Colonic mucosa (tissue), 4 donors: ENCODE data around the gene SEC16A. TPM values are rescaled to one million over a fixed set of nuclear protein-coding genes. Genes with fewer than 3 reads are reported as not detected.

Source experiments
- DNase-seq: peaks from one replicate; pipeline ENCODE4 v3.0.0-alpha.2; 2020
- H3K27ac ChIP-seq: fragments of 200-600 bp; one replicate; pipeline ENCODE4 v1.8.0; 2021
- H3K27me3 ChIP-seq: fragments of 200-600 bp; one replicate; pipeline ENCODE4 v1.8.0; 2021
- H3K36me3 ChIP-seq: fragments of 200-600 bp; one replicate; pipeline ENCODE4 v1.8.0; 2021
- H3K4me1 ChIP-seq: fragments of 200-600 bp; one replicate; pipeline ENCODE4 v1.8.0; 2021; ENCODE audit warnings: mild to moderate bottlenecking
- H3K4me3 ChIP-seq: fragments of 200-600 bp; one replicate; pipeline ENCODE4 v1.8.0; 2021
- H3K9ac ChIP-seq, 2 donors: one replicate each; pipeline ENCODE4 v1.7.0; 2013; ENCODE audit warnings: control low read depth in 2 of 2, low read depth in 2 of 2, low read length in 2 of 2
- H3K9me3 ChIP-seq: fragments of 200-600 bp; one replicate; pipeline ENCODE4 v1.8.0; 2021
- intact Hi-C: fragments of 100-400 bp; cut with DNase I; formaldehyde crosslinking; loops from one replicate; pipeline ENCODE4 v1.14.1; 2022
- total RNA-seq, 2 donors: library from RNA; stranded (reverse); fragmentation: NEBNext Ultra II Directional in 1 of 2; extraction: Animal tissue kit (Norgen Biotek cat#: 25700) in 1 of 2; gene quantifications; one replicate each; pipeline ENCODE4 v1.2.1, GENCODE V29; 2021
- TF ChIP-seq, protein P1 (sequence below): fragments of 200-600 bp; IDR thresholded peaks from one replicate; pipeline ENCODE4 v1.8.0; 2022; ENCODE audit warnings: antibody characterized with exemption, mild to moderate bottlenecking
- donor health status: healthy.
- donor health status: DM: no; HTN: no; CAD: no.
- donor health status: DM: no; HTN: no; CAD: no.

SEC16A gene
- total RNA-seq, 2 donors from 2014 or later = 66.2 to 104 TPM

- H3K27me3 ChIP-seq = no peaks in the 10 kb centered on the region
- H3K36me3 ChIP-seq = no peaks in the 10 kb centered on the region
- H3K27ac ChIP-seq = no peak within 1 kb of the TSS
Measured at GRCh38 chr9:136400038-136400834, 82.6 kb downstream of the SEC16A start, which contains the start of gene SNAPC4. SNAPC4 (minus strand) TSS chr9:136400170; CDS start chr9:136398428, 1,742 bp downstream.

GRCh38 chr9:136399176-136400037 lies 83.4 kb downstream of the SEC16A start:
- TF ChIP-seq, protein P1, sequence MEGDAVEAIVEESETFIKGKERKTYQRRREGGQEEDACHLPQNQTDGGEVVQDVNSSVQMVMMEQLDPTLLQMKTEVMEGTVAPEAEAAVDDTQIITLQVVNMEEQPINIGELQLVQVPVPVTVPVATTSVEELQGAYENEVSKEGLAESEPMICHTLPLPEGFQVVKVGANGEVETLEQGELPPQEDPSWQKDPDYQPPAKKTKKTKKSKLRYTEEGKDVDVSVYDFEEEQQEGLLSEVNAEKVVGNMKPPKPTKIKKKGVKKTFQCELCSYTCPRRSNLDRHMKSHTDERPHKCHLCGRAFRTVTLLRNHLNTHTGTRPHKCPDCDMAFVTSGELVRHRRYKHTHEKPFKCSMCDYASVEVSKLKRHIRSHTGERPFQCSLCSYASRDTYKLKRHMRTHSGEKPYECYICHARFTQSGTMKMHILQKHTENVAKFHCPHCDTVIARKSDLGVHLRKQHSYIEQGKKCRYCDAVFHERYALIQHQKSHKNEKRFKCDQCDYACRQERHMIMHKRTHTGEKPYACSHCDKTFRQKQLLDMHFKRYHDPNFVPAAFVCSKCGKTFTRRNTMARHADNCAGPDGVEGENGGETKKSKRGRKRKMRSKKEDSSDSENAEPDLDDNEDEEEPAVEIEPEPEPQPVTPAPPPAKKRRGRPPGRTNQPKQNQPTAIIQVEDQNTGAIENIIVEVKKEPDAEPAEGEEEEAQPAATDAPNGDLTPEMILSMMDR = no peak
- no peak for DNase-seq
- no peak overlapping the region for H3K27ac ChIP-seq
- H3K36me3 ChIP-seq = no peaks in the 10 kb centered on the region
- no peaks in the 10 kb centered on the region for H3K27me3 ChIP-seq
- peaks cover 16% of the 10 kb centered on the region for H3K4me1 ChIP-seq
- H3K9ac ChIP-seq = peak overlapping the region; percentile 80 to 88
- peak overlapping the region; percentile 97 for H3K4me3 ChIP-seq
- intact Hi-C loops = loop anchor here (10.0 kb wide), 1 partner anchor 55 kb away; no protein-coding TSS in a partner anchor
- no peaks in the 10 kb centered on the region for H3K9me3 ChIP-seq

More at GRCh38 chr9:136400038-136400834, 82.6 kb downstream of the SEC16A start, which contains the start of gene SNAPC4:
- DNase-seq = peak; percentile 87
- intact Hi-C loops = loop anchor here (10.0 kb wide), 1 partner anchor 55 kb away; no protein-coding TSS in a partner anchor
- Histone ChIP-seq H3K9ac (peak within 1 kb of the TSS; percentile 80 to 88), H3K9me3 (no peaks in the 10 kb centered on the region), H3K4me1 (peaks cover 16% of the 10 kb centered on the region), H3K4me3 (peak within 1 kb of the TSS; percentile 97)
- TF ChIP-seq, protein P1 = peak; percentile 97

GRCh38 chr9:136398286-136398685 lies 84.6 kb downstream of the SEC16A start:
- no peaks in the 10 kb centered on the region for H3K36me3 ChIP-seq
- TF ChIP-seq, protein P1 = no peak
- no peak overlapping the region for H3K4me3 ChIP-seq
- no peak overlapping the region for H3K27ac ChIP-seq
- intact Hi-C loops = no loop called here
- peaks cover 16% of the 10 kb centered on the region for H3K4me1 ChIP-seq
- no peak overlapping the region for H3K9ac ChIP-seq
- H3K9me3 ChIP-seq = no peaks in the 10 kb centered on the region
- no peak for DNase-seq
- H3K27me3 ChIP-seq = no peaks in the 10 kb centered on the region

GRCh38 chr9:136397643-136398042 lies 85.2 kb downstream of the SEC16A start:
- H3K36me3 ChIP-seq = no peaks in the 10 kb centered on the region
- H3K4me3 ChIP-seq = no peak overlapping the region
- no peak overlapping the region for H3K27ac ChIP-seq
- TF ChIP-seq, protein P1 = no peak
- no peaks in the 10 kb centered on the region for H3K9me3 ChIP-seq
- intact Hi-C loops = no loop called here
- no peak for DNase-seq
- no peaks in the 10 kb centered on the region for H3K27me3 ChIP-seq
- peaks cover 16% of the 10 kb centered on the region for H3K4me1 ChIP-seq
- H3K9ac ChIP-seq = no peak overlapping the region

- Histone ChIP-seq H3K4me1 (peaks cover 16% of the 10 kb centered on the region), H3K9me3 (no peaks in the 10 kb centered on the region), H3K36me3 (peaks cover 6% of the 10 kb centered on the region), H3K4me3 (no peak overlapping the region), H3K27ac (no peak overlapping the region), H3K27me3 (no peaks in the 10 kb centered on the region), H3K9ac (no peak overlapping the region)
- no peak for DNase-seq
- intact Hi-C loops = no loop called here
- TF ChIP-seq, protein P1 = no peak
Measured at GRCh38 chr9:136396219-136396515, 86.7 kb downstream of the SEC16A start.
